GM19193 (cell line): ENCODE data around the gene AMIGO1.

Source experiments
- POLR2A ChIP-seq: IDR thresholded peaks from 4 replicates; pipeline ENCODE4 v1.6.1; 2011; ENCODE audit not compliant: insufficient read depth, insufficient read length; ENCODE audit errors: extremely low read depth

AMIGO1 gene

GRCh38 chr1:109522026-109522425 lies 12.5 kb upstream of the AMIGO1 start:
- TF ChIP-seq POLR2A = no peak

- TF ChIP-seq POLR2A = no peak
Measured at GRCh38 chr1:109521002-109521951, 11.8 kb upstream of the AMIGO1 start.

GRCh38 chr1:109517337-109517736 lies 7.8 kb upstream of the AMIGO1 start:
- no peak for TF ChIP-seq POLR2A

GRCh38 chr1:109516872-109517271 lies 7.3 kb upstream of the AMIGO1 start:
- TF ChIP-seq POLR2A = no peak

GRCh38 chr1:109514846-109515245 lies 5.3 kb upstream of the AMIGO1 start:
- no peak for TF ChIP-seq POLR2A

GRCh38 chr1:109513110-109513710 lies 3.7 kb upstream of the AMIGO1 start:
- no peak for TF ChIP-seq POLR2A

- no peak for TF ChIP-seq POLR2A
Measured at GRCh38 chr1:109508873-109509175, 703 bp downstream of the AMIGO1 start.

- no peak for TF ChIP-seq POLR2A
Measured at GRCh38 chr1:109508001-109508872, 1.3 kb downstream of the AMIGO1 start.

- TF ChIP-seq POLR2A = no peak
Measured at GRCh38 chr1:109504974-109505373, 4.6 kb downstream of the AMIGO1 start.

GRCh38 chr1:109503935-109504334 lies 5.6 kb downstream of the AMIGO1 start:
- no peak for TF ChIP-seq POLR2A

- TF ChIP-seq POLR2A = no peak
Measured at GRCh38 chr1:109502364-109502851, 7.1 kb downstream of the AMIGO1 start.

GRCh38 chr1:109501644-109502363 lies 7.7 kb downstream of the AMIGO1 start:
- no peak for TF ChIP-seq POLR2A

- TF ChIP-seq POLR2A = no peak
Measured at GRCh38 chr1:109500941-109501381, 8.6 kb downstream of the AMIGO1 start.
